ENCODE results near the gene EDDM3A.
A peak's percentile ranks its signal among the peaks of the same experiment; 100 is the strongest.

Gene EDDM3A

GRCh38 chr14:20789230-20789813, 43.6 kb downstream of the EDDM3A start:
- ChIA-PET POLR2A (no interaction called here), CTCF (no interaction called here)
- 0 out of 2 replicates have a peak, but pooled peaks cover 2% of the 10 kb centered on the region for H3K4me1 ChIP-seq (ENCODE audit: control insufficient read depth, insufficient read depth, low read length)
- no peak for TF ChIP-seq ZBTB10 (tag by site-specific recombination; IDR thresholded peaks at IDR 0.05)
- peak; percentile 68; the same call in 1 of the 2 replicates for TF ChIP-seq FEZF1 (tag by site-specific recombination; IDR thresholded peaks at IDR 0.05)
- no peak for TF ChIP-seq ZXDB (tag by site-specific recombination; IDR thresholded peaks at IDR 0.05)
- no peak for TF ChIP-seq YY1 (tag by site-specific recombination; IDR thresholded peaks at IDR 0.05)
- no peak for TF ChIP-seq ZNF830 (tag by site-specific recombination; IDR thresholded peaks at IDR 0.05; ENCODE audit: low read depth)
- TF ChIP-seq KLF10 (tag by site-specific recombination; IDR thresholded peaks at IDR 0.05): no peak
- TF ChIP-seq HIC1 (tag by site-specific recombination; IDR thresholded peaks at IDR 0.05): no peak
- TF ChIP-seq ZNF792 (tag by site-specific recombination; IDR thresholded peaks at IDR 0.05): no peak
- TF ChIP-seq, protein P1, sequence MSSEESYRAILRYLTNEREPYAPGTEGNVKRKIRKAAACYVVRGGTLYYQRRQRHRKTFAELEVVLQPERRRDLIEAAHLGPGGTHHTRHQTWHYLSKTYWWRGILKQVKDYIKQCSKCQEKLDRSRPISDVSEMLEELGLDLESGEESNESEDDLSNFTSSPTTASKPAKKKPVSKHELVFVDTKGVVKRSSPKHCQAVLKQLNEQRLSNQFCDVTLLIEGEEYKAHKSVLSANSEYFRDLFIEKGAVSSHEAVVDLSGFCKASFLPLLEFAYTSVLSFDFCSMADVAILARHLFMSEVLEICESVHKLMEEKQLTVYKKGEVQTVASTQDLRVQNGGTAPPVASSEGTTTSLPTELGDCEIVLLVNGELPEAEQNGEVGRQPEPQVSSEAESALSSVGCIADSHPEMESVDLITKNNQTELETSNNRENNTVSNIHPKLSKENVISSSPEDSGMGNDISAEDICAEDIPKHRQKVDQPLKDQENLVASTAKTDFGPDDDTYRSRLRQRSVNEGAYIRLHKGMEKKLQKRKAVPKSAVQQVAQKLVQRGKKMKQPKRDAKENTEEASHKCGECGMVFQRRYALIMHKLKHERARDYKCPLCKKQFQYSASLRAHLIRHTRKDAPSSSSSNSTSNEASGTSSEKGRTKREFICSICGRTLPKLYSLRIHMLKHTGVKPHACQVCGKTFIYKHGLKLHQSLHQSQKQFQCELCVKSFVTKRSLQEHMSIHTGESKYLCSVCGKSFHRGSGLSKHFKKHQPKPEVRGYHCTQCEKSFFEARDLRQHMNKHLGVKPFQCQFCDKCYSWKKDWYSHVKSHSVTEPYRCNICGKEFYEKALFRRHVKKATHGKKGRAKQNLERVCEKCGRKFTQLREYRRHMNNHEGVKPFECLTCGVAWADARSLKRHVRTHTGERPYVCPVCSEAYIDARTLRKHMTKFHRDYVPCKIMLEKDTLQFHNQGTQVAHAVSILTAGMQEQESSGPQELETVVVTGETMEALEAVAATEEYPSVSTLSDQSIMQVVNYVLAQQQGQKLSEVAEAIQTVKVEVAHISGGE (tag by site-specific recombination; conservative IDR thresholded peaks at IDR 0.05; ENCODE audit: low read depth): no peak
- TF ChIP-seq ZNF843 (tag by site-specific recombination; IDR thresholded peaks at IDR 0.05): peak; percentile 65; the same call in 1 of the 2 replicates
- no peak for TF ChIP-seq ZNF670 (tag by site-specific recombination; IDR thresholded peaks at IDR 0.05; ENCODE audit: low read depth)
- TF ChIP-seq, protein P2, sequence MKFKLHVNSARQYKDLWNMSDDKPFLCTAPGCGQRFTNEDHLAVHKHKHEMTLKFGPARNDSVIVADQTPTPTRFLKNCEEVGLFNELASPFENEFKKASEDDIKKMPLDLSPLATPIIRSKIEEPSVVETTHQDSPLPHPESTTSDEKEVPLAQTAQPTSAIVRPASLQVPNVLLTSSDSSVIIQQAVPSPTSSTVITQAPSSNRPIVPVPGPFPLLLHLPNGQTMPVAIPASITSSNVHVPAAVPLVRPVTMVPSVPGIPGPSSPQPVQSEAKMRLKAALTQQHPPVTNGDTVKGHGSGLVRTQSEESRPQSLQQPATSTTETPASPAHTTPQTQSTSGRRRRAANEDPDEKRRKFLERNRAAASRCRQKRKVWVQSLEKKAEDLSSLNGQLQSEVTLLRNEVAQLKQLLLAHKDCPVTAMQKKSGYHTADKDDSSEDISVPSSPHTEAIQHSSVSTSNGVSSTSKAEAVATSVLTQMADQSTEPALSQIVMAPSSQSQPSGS (tag by site-specific recombination; IDR thresholded peaks at IDR 0.05; ENCODE audit: low read depth): peak; percentile 80
- no peak for TF ChIP-seq ZNF16 (tag by site-specific recombination; IDR thresholded peaks at IDR 0.05; ENCODE audit: low read depth)
- peak; percentile 88 for TF ChIP-seq OSR2 (tag by site-specific recombination; IDR thresholded peaks at IDR 0.05)
- no peak for TF ChIP-seq ZNF146 (tag by site-specific recombination; IDR thresholded peaks at IDR 0.05)
- TF ChIP-seq, protein P3, sequence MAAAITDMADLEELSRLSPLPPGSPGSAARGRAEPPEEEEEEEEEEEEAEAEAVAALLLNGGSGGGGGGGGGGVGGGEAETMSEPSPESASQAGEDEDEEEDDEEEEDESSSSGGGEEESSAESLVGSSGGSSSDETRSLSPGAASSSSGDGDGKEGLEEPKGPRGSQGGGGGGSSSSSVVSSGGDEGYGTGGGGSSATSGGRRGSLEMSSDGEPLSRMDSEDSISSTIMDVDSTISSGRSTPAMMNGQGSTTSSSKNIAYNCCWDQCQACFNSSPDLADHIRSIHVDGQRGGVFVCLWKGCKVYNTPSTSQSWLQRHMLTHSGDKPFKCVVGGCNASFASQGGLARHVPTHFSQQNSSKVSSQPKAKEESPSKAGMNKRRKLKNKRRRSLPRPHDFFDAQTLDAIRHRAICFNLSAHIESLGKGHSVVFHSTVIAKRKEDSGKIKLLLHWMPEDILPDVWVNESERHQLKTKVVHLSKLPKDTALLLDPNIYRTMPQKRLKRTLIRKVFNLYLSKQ (tag by site-specific recombination; IDR thresholded peaks at IDR 0.05; ENCODE audit: borderline replicate concordance): no peak
- TF ChIP-seq ZNF391 (tag by site-specific recombination; IDR thresholded peaks at IDR 0.05; ENCODE audit: borderline replicate concordance, low read depth): no peak
- 0 out of 2 replicates have a peak, but pooled peaks have one; percentile 39 for TF ChIP-seq ZNF24 (tag by site-specific recombination; IDR thresholded peaks at IDR 0.05)
- TF ChIP-seq KLF8 (tag by site-specific recombination; IDR thresholded peaks at IDR 0.05): peak; percentile 35; the same call in 1 of the 2 replicates
- TF ChIP-seq, protein P4, sequence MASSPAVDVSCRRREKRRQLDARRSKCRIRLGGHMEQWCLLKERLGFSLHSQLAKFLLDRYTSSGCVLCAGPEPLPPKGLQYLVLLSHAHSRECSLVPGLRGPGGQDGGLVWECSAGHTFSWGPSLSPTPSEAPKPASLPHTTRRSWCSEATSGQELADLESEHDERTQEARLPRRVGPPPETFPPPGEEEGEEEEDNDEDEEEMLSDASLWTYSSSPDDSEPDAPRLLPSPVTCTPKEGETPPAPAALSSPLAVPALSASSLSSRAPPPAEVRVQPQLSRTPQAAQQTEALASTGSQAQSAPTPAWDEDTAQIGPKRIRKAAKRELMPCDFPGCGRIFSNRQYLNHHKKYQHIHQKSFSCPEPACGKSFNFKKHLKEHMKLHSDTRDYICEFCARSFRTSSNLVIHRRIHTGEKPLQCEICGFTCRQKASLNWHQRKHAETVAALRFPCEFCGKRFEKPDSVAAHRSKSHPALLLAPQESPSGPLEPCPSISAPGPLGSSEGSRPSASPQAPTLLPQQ (tag by site-specific recombination; IDR thresholded peaks at IDR 0.05): peak; percentile 34; the same call in 1 of the 2 replicates
- TF ChIP-seq ZEB2 (tag by site-specific recombination; IDR thresholded peaks at IDR 0.05): peak; percentile 87
- TF ChIP-seq ZSCAN23 (tag by site-specific recombination; IDR thresholded peaks at IDR 0.05): 0 out of 2 replicates have a peak, but pooled peaks have one; percentile 25
- peak; percentile 93 for TF ChIP-seq PRDM6 (tag by site-specific recombination; IDR thresholded peaks at IDR 0.05)

More at GRCh38 chr14:20789230-20789813, 43.6 kb downstream of the EDDM3A start:
- H3K4me3 ChIP-seq (ENCODE audit: low read depth, low read length): no peak overlapping the region
- H3K27ac ChIP-seq (ENCODE audit: extremely low read depth, low read depth, low read length): no peak overlapping the region
- H3K36me3 ChIP-seq (ENCODE audit: control insufficient read depth in 2 of 2, insufficient read depth in 1 of 2, low read length in 2 of 2): no peaks in the 10 kb centered on the region
- no peaks in the 10 kb centered on the region for H3K9me3 ChIP-seq (ENCODE audit: control insufficient read depth, insufficient read depth, low read depth, low read length)

Measured in HEK293 (cell line).